Uterus (tissue), 2 donors: ENCODE data around the gene UBE2O.

ENCODE experiments used
- POLR2A ChIP-seq, 2 donors: fragments of 450-650 bp; IDR thresholded peaks; one replicate each; pipeline ENCODE4 v1.6.1; 2016; ENCODE audit warnings: antibody characterized with exemption in 2 of 2, mild to moderate bottlenecking in 1 of 2, moderate library complexity in 1 of 2
- TF ChIP-seq, protein P1 (sequence below), 4 experiments: fragments of 200-600 bp in 2 of 4; fragments of 450-650 bp in 2 of 4; sonication (generic) in 2 of 4; IDR thresholded peaks; one replicate each; pipeline ENCODE4 v1.5.1; 2016 to 2019; ENCODE audit warnings: antibody characterized with exemption in 4 of 4, mild to moderate bottlenecking in 2 of 4, moderate library complexity in 1 of 4

DNA sequence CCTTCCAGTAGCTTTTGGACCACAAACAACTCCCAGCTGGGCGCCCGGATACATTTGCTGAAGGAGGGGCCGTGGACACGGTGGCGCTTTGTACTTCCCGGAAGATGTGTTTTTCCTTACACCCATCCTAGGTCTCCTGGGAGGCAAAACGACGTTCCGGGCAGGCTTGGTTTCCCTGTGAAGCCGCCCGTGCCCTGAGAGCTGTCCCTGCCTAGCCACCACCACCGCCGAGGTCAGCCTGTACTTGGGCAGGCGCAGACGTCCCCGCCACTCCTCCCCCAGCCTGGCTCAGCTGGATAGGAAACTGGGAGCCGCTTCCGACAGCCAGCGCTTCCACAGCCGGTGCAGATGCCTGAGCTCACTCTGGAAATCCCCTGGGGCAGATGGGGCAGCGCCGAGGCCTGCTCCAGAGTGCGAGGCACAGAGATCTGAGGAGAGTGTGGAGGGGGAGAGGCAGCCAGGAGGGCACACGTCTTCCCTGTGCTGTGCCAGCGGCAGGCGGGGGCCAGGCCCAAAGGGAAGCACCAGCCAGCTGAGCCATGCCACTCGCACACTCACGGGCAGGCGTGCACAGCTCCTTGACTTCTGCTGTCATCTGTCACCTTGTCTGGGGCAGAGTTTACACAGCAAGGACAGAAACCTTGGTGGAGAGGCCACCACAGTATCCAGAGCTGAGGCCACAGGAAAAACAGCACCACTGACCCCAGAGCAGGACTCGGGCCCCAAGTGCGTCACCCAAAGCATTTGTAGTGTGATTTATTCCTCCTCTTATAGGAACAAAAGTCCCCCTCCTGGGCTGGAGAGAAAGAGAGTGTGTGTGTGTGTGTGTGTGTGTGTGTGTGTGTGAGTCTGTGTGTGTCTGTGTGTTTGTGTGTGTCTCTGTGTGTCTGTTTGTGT is 45.3 kb upstream of the UBE2O start:
- TF ChIP-seq, protein P1, sequence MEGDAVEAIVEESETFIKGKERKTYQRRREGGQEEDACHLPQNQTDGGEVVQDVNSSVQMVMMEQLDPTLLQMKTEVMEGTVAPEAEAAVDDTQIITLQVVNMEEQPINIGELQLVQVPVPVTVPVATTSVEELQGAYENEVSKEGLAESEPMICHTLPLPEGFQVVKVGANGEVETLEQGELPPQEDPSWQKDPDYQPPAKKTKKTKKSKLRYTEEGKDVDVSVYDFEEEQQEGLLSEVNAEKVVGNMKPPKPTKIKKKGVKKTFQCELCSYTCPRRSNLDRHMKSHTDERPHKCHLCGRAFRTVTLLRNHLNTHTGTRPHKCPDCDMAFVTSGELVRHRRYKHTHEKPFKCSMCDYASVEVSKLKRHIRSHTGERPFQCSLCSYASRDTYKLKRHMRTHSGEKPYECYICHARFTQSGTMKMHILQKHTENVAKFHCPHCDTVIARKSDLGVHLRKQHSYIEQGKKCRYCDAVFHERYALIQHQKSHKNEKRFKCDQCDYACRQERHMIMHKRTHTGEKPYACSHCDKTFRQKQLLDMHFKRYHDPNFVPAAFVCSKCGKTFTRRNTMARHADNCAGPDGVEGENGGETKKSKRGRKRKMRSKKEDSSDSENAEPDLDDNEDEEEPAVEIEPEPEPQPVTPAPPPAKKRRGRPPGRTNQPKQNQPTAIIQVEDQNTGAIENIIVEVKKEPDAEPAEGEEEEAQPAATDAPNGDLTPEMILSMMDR (IDR thresholded peaks at IDR 0.05) = no peak
- no peak for TF ChIP-seq POLR2A (IDR thresholded peaks at IDR 0.05)
